T-cell (primary cell): Measurements from ENCODE around the gene CTNNA3. TPM values are rescaled to one million over a fixed set of nuclear protein-coding genes. Genes with fewer than 3 reads are reported as not detected.
"Not testable (repeated sequence)": the region's sequence is repeated elsewhere in the genome, so short reads cannot be mapped to it uniquely, and the experiment has no call there.

Experiments
- ATAC-seq, 4 experiments: fragments of 200-7000 bp in 3 of 4; fragments of 150-1000 bp in 1 of 4; cut with Tn5 transposase; replicated peaks in 1 of 4; 1 replicate in 3 of 4; 2 replicates in 1 of 4; pipeline ENCODE4 v1.10.0; 2021; ENCODE audit warnings: moderate library complexity in 3 of 4, mild to moderate bottlenecking in 2 of 4, moderate number of reproducible peaks in 1 of 4
- CTCF ChIA-PET, 2 donors: fragments of 300-600 bp; sonication (Branson Sonifier 250); formaldehyde crosslinking; loops; one replicate each; lab custom pipeline; 2022; ENCODE audit warnings: antibody characterized with exemption in 2 of 2; lab: Charles Lee
- POLR2A ChIA-PET, 2 donors: fragments of 300-600 bp; sonication (Branson Sonifier 250); formaldehyde crosslinking; loops; one replicate each; lab custom pipeline; 2022; ENCODE audit warnings: antibody characterized with exemption in 2 of 2; lab: Charles Lee
- DNase-seq, 35 experiments: peaks; one replicate each; pipeline versions ENCODE4 v3.0.0 to v3.0.0-alpha.2; 2013 to 2023
- H3K27ac ChIP-seq: one replicate; pipeline ENCODE4 v1.5.1; 2013; ENCODE audit warnings: low read length
- H3K27me3 ChIP-seq, 2 experiments: replicated peaks in 1 of 2; 1 replicate in 1 of 2; 2 replicates in 1 of 2; pipeline versions ENCODE4 v1.6.1 to v1.7.0; 2013; ENCODE audit warnings: low read length in 1 of 2, mixed read lengths in 1 of 2; ENCODE audit not compliant: control insufficient read depth in 2 of 2, insufficient read depth in 2 of 2; ENCODE audit errors: extremely low read depth in 1 of 2
- H3K36me3 ChIP-seq, 2 donors: 1 replicate in 1 of 2; 2 replicates in 1 of 2; pipeline versions ENCODE4 v1.6.1 to v1.7.0; 2013; ENCODE audit warnings: low read length in 1 of 2; ENCODE audit not compliant: control insufficient read depth in 2 of 2, insufficient read depth in 1 of 2; ENCODE audit errors: extremely low read depth in 1 of 2
- H3K4me1 ChIP-seq, 2 experiments: 1 replicate in 1 of 2; 2 replicates in 1 of 2; pipeline versions ENCODE4 v1.6.1 to v1.7.0; 2013; ENCODE audit warnings: low read length in 2 of 2, mixed read lengths in 1 of 2; ENCODE audit not compliant: insufficient read depth in 2 of 2, control insufficient read depth in 1 of 2; ENCODE audit errors: extremely low read depth in 1 of 2
- H3K4me3 ChIP-seq, 2 donors: 1 replicate in 1 of 2; 2 replicates in 1 of 2; pipeline versions ENCODE4 v1.5.1 to v1.7.0; 2013; ENCODE audit warnings: mild to moderate bottlenecking in 2 of 2, low read length in 1 of 2, moderate library complexity in 1 of 2; ENCODE audit not compliant: control insufficient read depth in 1 of 2; ENCODE audit errors: extremely low read depth in 1 of 2
- H3K9me3 ChIP-seq: 2 replicates; pipeline ENCODE4 v1.7.0; 2013
- H3K27ac Mint-ChIP-seq, 2 donors: one replicate each; pipeline ENCODE4 v1.8.0; 2020 to 2021; ENCODE audit warnings: mild to moderate bottlenecking in 2 of 2, mixed read lengths in 2 of 2
- H3K27me3 Mint-ChIP-seq, 2 donors: one replicate each; pipeline ENCODE4 v1.8.0; 2021 to 2022; ENCODE audit warnings: mixed read lengths in 2 of 2
- H3K36me3 Mint-ChIP-seq: one replicate; pipeline ENCODE4 v1.8.0; 2021; ENCODE audit warnings: mixed read lengths
- H3K4me1 Mint-ChIP-seq, 3 donors: one replicate each; pipeline ENCODE4 v1.8.0; 2020 to 2022; ENCODE audit warnings: mixed read lengths in 3 of 3, mild to moderate bottlenecking in 1 of 3
- H3K4me3 Mint-ChIP-seq, 3 donors: one replicate each; pipeline ENCODE4 v1.8.0; 2020 to 2022; ENCODE audit warnings: mild to moderate bottlenecking in 3 of 3, mixed read lengths in 3 of 3, moderate library complexity in 3 of 3
- H3K9me3 Mint-ChIP-seq, 3 donors: one replicate each; pipeline ENCODE4 v1.8.0; 2020 to 2022; ENCODE audit warnings: mixed read lengths in 3 of 3
- WGBS: methylation state at CpG from one replicate; pipeline ENCODE4 v1.1.5; 2013; ENCODE audit warnings: missing lambda C conversion rate; ENCODE audit not compliant: insufficient coverage; 5-methylcytosine and 5-hydroxymethylcytosine counted together
- total RNA-seq, 35 experiments: library from RNA in 6 of 35; stranded (reverse) in 6 of 35; fragments of 120-200 nt in 1 of 35; gene quantifications; one replicate each; pipeline versions ENCODE4 v1.2.1 to v1.2.4 and lab custom pipeline; 2013 to 2026

The CTNNA3 gene
- total RNA-seq, 5 donors from 2014 or later (not counting 1 experiment from before 2014, with no cell fraction given): 0.88 TPM; not detected in 4

- DNase-seq: no peak
- no peaks in the 10 kb centered on the region for H3K27me3 ChIP-seq
- no peak for ATAC-seq
- Mint-ChIP-seq H3K27ac (no peak overlapping the region), H3K4me1 (no peaks in the 10 kb centered on the region), H3K4me3 (no peak overlapping the region), H3K36me3 (no peaks in the 10 kb centered on the region), H3K9me3 (peaks cover 17 to 35% (median 22%) of the 10 kb centered on the region in 3 donors), H3K27me3 (peaks cover 22% of the 10 kb centered on the region in 2 donors)
- 46% methylated on average over 3 of the region's 4 CpGs for WGBS
- H3K27ac ChIP-seq: no peak overlapping the region
- H3K9me3 ChIP-seq: no peaks in the 10 kb centered on the region
- CTCF ChIA-PET: no interaction called here
- no peaks in the 10 kb centered on the region for H3K36me3 ChIP-seq
- H3K4me1 ChIP-seq: no peaks in the 10 kb centered on the region
- POLR2A ChIA-PET: no interaction called here
- no peak overlapping the region for H3K4me3 ChIP-seq
Observed at GRCh38 chr10:67225226-67225625, 470.8 kb downstream of the CTNNA3 start.

DNA sequence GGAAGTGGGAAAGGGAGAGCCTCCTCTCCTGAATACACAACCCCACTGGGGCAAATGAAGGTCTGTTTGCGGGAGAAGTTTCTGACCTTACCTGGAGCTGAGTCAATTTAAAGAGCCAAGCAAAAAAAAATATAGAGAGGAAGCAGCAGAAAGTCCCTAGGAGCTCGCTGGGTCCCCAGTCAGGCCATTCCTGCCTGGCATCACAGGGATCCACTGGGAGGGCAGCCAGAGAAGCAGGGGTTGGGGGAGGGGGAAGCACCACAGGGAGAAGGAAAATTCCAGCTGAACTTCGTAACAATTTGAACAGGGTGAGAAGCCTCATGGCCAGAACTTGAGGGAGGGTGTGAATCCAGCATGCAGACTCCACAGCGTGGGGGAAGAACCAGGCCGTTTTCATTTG is 471.4 kb downstream of the CTNNA3 start:
- Histone ChIP-seq H3K36me3 (no peaks in the 10 kb centered on the region), H3K9me3 (no peaks in the 10 kb centered on the region), H3K27ac (no peak overlapping the region), H3K4me1 (no peaks in the 10 kb centered on the region), H3K27me3 (no peaks in the 10 kb centered on the region), H3K4me3 (no peak overlapping the region)
- no peak overlapping the region for H3K27ac Mint-ChIP-seq
- DNase-seq: no peak
- H3K27me3 Mint-ChIP-seq: peaks cover 15 to 17% of the 10 kb centered on the region in 2 donors
- ATAC-seq: no peak
- no peaks in the 10 kb centered on the region for H3K36me3 Mint-ChIP-seq
- peaks cover 17 to 31% (median 22%) of the 10 kb centered on the region in 3 donors for H3K9me3 Mint-ChIP-seq
- H3K4me3 Mint-ChIP-seq: no peak overlapping the region
- WGBS: 69% methylated on average over 4 of the region's 5 CpGs
- H3K4me1 Mint-ChIP-seq: no peaks in the 10 kb centered on the region
- POLR2A ChIA-PET: no interaction called here
- CTCF ChIA-PET: no interaction called here

DNA sequence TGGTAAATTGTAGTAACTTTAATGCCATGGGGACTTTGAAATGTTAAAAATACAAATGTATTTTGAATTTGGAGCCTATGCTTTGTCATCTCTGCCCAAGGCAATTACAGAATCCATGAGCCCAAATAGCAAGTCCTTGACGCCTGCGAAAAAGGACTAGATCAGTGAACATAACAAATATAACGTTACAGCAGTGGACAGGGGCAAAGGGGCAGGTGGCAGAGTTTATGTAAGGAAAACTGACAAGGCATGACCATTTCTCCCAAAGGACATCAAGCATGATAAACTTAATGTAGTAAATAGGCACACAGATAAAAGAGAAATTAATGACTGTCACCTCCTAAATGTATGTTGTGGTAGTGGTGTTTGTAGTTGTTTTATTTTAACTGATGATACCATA is 473.1 kb downstream of the CTNNA3 start:
- Histone ChIP-seq H3K36me3 (no peaks in the 10 kb centered on the region), H3K27ac (no peak overlapping the region), H3K9me3 (no peaks in the 10 kb centered on the region), H3K4me3 (no peak overlapping the region), H3K4me1 (no peaks in the 10 kb centered on the region), H3K27me3 (no peaks in the 10 kb centered on the region)
- Mint-ChIP-seq H3K27ac (no peak overlapping the region), H3K9me3 (peaks cover 14 to 23% (median 19%) of the 10 kb centered on the region in 3 donors), H3K4me3 (no peak overlapping the region), H3K4me1 (no peaks in the 10 kb centered on the region), H3K36me3 (no peaks in the 10 kb centered on the region), H3K27me3 (peaks cover 11 to 15% of the 10 kb centered on the region in 2 donors)
- ATAC-seq (no peak), DNase-seq (no peak)
- ChIA-PET CTCF (no interaction called here), POLR2A (no interaction called here)
- WGBS: no CpG with 5 or more reads among the region's 3 CpGs

DNA sequence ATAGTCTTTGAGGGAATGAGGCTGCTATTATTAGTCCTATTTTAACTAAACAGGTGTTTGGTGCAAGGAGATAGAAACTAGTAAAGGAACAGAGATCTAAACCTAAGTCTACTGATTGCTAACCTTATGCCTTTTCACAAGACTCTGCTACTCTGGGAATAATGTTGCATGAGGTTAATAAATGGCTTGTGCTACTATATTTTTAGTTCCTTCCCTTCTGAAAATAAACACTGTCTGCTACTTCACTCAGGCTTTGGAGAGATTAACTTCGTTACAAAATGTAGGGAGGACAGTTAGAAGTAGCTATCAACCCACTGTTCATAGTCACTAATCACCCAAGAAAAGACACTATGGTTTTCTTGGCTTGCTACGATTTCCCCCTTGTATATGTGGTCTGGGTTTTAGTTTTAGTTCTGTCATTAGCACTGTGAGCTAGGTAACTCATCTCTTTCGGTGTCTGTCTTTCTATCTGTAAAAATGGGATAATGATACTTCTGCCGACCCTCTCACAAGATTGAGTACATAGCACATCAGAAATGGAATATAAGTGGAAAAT is 474.0 kb downstream of the CTNNA3 start:
- WGBS: no CpG with 5 or more reads among the region's 4 CpGs
- Histone ChIP-seq H3K9me3 (no peaks in the 10 kb centered on the region), H3K4me3 (no peak overlapping the region), H3K27me3 (no peaks in the 10 kb centered on the region), H3K27ac (no peak overlapping the region), H3K4me1 (no peaks in the 10 kb centered on the region), H3K36me3 (no peaks in the 10 kb centered on the region)
- POLR2A ChIA-PET: interaction anchor here in 1 of 2 donors (0.5 kb wide), 1 partner anchor 109 kb away, joined by 3 read pairs; no protein-coding TSS in a partner anchor
- Mint-ChIP-seq H3K27ac (no peak overlapping the region), H3K4me3 (no peak overlapping the region), H3K4me1 (no peaks in the 10 kb centered on the region), H3K9me3 (peaks cover 9 to 20% (median 15%) of the 10 kb centered on the region in 3 donors), H3K27me3 (peaks cover 11 to 13% of the 10 kb centered on the region in 2 donors), H3K36me3 (no peaks in the 10 kb centered on the region)
- CTCF ChIA-PET: no interaction called here
- ATAC-seq (no peak), DNase-seq (no peak)

DNA sequence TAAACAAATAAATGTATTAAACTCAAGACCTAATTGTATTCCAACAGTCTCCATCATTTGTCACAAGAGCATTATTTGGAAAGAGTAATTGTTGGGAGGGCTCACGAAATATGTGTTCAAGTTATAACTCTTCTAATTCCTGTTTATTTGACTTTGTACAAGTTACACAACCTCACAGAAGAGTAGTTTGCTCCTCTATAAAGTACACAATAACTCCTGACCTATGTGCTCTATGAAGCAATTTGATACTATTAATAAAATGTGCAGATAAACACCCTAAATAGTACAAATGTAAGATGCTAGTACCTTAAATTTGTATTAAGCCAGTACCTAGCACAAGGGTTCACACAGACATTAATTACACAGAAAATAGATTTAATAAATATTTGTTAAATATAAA is 484.3 kb downstream of the CTNNA3 start:
- no CpG with 5 or more reads among the region's 1 CpG for WGBS
- no peak for ATAC-seq
- POLR2A ChIA-PET: no interaction called here

DNA sequence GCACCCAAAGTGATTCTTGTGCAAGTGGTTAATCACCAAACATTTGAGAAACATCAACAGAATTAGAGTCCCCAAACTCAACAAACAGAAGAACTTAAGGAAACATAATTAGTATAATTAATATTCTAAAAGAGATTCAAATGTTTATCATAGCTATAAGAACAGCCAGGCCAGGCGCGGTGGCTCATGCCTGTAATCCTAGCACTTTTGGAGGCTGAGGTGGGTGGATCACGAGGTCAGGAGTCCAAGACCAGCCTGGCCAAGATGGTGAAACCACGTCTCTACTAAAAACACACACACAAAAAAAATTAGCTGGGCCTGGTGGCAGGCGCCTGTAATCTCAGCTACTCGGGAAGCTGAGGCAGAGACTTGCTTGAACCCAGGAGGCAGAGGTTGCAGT is 488.1 kb downstream of the CTNNA3 start:
- 90% methylated on average over 2 of the region's 6 CpGs for WGBS
- ATAC-seq, H3K4me1 Mint-ChIP-seq, H3K36me3 Mint-ChIP-seq, H3K9me3 Mint-ChIP-seq, H3K27me3 Mint-ChIP-seq, H3K27me3 ChIP-seq, H3K4me3 Mint-ChIP-seq, CTCF ChIA-PET, H3K9me3 ChIP-seq, POLR2A ChIA-PET, DNase-seq, H3K36me3 ChIP-seq, H3K4me1 ChIP-seq, H3K27ac Mint-ChIP-seq, H3K27ac ChIP-seq, H3K4me3 ChIP-seq: not testable (repeated sequence)

More for the DNA sequence above, 484.3 kb downstream of the CTNNA3 start:
- no peaks in the 10 kb centered on the region for H3K4me1 Mint-ChIP-seq
- no peaks in the 10 kb centered on the region for H3K36me3 Mint-ChIP-seq
- CTCF ChIA-PET: no interaction called here
- no peaks in the 10 kb centered on the region for H3K9me3 Mint-ChIP-seq
- DNase-seq: no peak
- no peaks in the 10 kb centered on the region for H3K27me3 ChIP-seq
- no peaks in the 10 kb centered on the region for H3K9me3 ChIP-seq
- no peaks in the 10 kb centered on the region for H3K36me3 ChIP-seq
- no peak overlapping the region for H3K4me3 Mint-ChIP-seq
- H3K27ac ChIP-seq: no peak overlapping the region
- H3K27me3 Mint-ChIP-seq: no peaks in the 10 kb centered on the region
- H3K27ac Mint-ChIP-seq: no peak overlapping the region
- H3K4me3 ChIP-seq: no peak overlapping the region
- H3K4me1 ChIP-seq: no peaks in the 10 kb centered on the region
